ENCODE measurements around the gene C12orf42. TPM values are rescaled to one million over a fixed set of nuclear protein-coding genes. Genes with fewer than 3 reads are reported as not detected.

The C12orf42 gene
- total RNA-seq, 1 experiment from 2014 or later = not detected

- Histone ChIP-seq H3K27me3 (no peaks in the 10 kb centered on the region), H3K4me3 (no peak overlapping the region), H3K4me1 (no peaks in the 10 kb centered on the region), H3K9me3 (replicated peaks) (no peaks in the 10 kb centered on the region), H3K36me3 (no peaks in the 10 kb centered on the region), H3K27ac (no peak overlapping the region)
- no peak for DNase-seq
These were observed 72.8 kb downstream of the C12orf42 start for GRCh38 chr12:103422746-103423515.

- Histone ChIP-seq H3K27me3 (no peaks in the 10 kb centered on the region), H3K9me3 (replicated peaks) (no peaks in the 10 kb centered on the region), H3K4me1 (no peaks in the 10 kb centered on the region), H3K27ac (no peak overlapping the region), H3K4me3 (no peak overlapping the region), H3K36me3 (no peaks in the 10 kb centered on the region)
- no peak for DNase-seq
These were observed 73.4 kb downstream of the C12orf42 start for GRCh38 chr12:103422328-103422727.

DNA sequence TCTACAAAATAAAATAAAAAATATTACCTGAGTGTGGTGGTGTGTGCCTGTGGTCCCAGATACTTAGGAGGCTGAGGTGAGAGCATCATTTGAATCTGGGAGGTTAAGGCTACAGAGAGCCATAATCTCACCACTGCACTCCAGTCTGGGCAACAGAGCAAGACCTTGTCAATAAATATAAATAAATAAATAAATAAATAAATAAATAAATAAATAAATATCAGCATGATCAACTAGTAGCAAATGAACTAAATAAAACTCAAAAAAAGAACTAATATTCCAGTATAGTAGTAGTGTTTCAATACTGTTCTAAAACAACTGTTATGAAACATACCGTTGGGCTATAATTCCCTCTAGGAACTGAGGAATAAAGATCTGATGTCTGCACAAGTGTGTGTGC is 74.4 kb downstream of the C12orf42 start:
- no peaks in the 10 kb centered on the region for H3K36me3 ChIP-seq
- H3K4me3 ChIP-seq = no peak overlapping the region
- no peak for DNase-seq

GRCh38 chr12:103415681-103416080 is 80.1 kb downstream of the C12orf42 start:
- no peaks in the 10 kb centered on the region for H3K4me1 ChIP-seq
- no peak overlapping the region for H3K4me3 ChIP-seq
- no peaks in the 10 kb centered on the region for H3K27me3 ChIP-seq
- H3K9me3 ChIP-seq (replicated peaks) = no peaks in the 10 kb centered on the region
- H3K27ac ChIP-seq = no peak overlapping the region
- no peak for DNase-seq
- no peaks in the 10 kb centered on the region for H3K36me3 ChIP-seq

More for the DNA sequence above, 74.4 kb downstream of the C12orf42 start:
- H3K27me3 ChIP-seq = no peaks in the 10 kb centered on the region
- no peak overlapping the region for H3K27ac ChIP-seq
- H3K4me1 ChIP-seq = no peaks in the 10 kb centered on the region
- no peaks in the 10 kb centered on the region for H3K9me3 ChIP-seq (replicated peaks)

GRCh38 chr12:103401421-103401820 is 94.3 kb downstream of the C12orf42 start:
- DNase-seq = no peak
- H3K9me3 ChIP-seq (replicated peaks) = no peaks in the 10 kb centered on the region
- no peaks in the 10 kb centered on the region for H3K27me3 ChIP-seq
- H3K36me3 ChIP-seq = no peaks in the 10 kb centered on the region
- H3K27ac ChIP-seq = no peak overlapping the region
- H3K4me3 ChIP-seq = no peak overlapping the region
- no peaks in the 10 kb centered on the region for H3K4me1 ChIP-seq

DNA sequence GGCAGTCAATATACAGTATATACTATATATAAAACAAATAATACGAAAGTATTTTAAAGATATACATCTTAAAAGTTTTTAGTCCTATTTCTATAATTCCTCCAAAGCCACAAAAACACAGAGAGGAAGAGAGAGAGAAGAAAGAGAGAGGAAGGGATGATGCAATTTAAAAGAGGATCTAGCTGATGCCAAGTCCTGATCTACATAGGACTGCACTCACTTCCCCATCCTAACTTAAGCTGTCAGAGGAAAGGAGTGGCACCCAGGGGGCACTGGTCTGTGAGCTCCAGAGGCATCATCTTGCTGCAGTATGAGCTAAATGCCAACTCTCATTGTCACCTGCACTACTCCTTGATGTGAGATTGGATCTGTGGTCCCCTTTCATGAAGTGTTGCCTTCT is 95.8 kb downstream of the C12orf42 start:
- no peak overlapping the region for H3K27ac ChIP-seq
- no peaks in the 10 kb centered on the region for H3K27me3 ChIP-seq
- H3K4me1 ChIP-seq = no peaks in the 10 kb centered on the region
- H3K36me3 ChIP-seq = no peaks in the 10 kb centered on the region
- no peak overlapping the region for H3K4me3 ChIP-seq
- no peaks in the 10 kb centered on the region for H3K9me3 ChIP-seq (replicated peaks)
- DNase-seq = no peak

DNA sequence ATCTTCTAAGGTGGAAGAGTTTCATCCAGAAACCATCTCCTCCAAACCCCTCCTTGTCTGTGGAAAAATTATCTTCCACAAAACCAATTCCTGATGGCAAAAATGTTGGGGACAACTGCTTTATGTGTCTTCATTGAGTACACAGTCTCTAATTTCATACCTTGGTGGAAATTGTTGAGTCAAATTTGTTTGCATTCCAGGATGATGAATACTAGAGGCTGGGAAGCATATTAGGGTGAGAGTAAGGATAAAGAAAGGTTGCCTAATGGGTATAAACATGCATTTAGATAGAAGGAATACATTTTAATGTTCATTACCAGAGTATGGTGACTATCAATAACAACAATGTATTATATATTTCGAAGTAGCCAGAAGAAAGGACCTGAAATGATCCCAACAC is 98.2 kb downstream of the C12orf42 start:
- no peak for DNase-seq
- Histone ChIP-seq H3K9me3 (replicated peaks) (no peaks in the 10 kb centered on the region), H3K36me3 (no peaks in the 10 kb centered on the region), H3K4me1 (no peaks in the 10 kb centered on the region), H3K27me3 (no peaks in the 10 kb centered on the region), H3K27ac (no peak overlapping the region), H3K4me3 (no peak overlapping the region)

GRCh38 chr12:103392722-103393121 is 103.0 kb downstream of the C12orf42 start:
- no peak for DNase-seq
- Histone ChIP-seq H3K9me3 (replicated peaks) (no peaks in the 10 kb centered on the region), H3K4me1 (no peaks in the 10 kb centered on the region), H3K36me3 (no peaks in the 10 kb centered on the region), H3K27me3 (0 out of 2 replicates have a peak, but pooled peaks cover 2% of the 10 kb centered on the region), H3K27ac (no peak overlapping the region), H3K4me3 (no peak overlapping the region)

DNA sequence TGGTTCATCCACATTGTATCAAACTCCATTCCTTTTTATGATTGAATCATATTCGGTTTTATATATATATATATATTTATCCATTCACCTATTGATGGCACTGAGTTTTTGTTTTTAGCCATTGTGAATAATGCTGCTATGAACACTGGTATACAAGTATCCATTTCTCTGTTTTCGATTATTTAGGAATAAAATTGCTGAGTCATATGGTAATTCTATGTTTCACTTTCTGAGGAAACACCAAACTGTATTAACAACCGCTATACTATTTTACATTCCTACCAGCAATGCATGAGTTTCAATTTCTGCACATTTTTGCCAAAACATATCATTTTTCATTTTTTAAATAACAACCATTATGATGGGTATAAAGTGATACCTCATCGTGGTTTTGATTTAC is 104.7 kb downstream of the C12orf42 start:
- H3K27ac ChIP-seq = no peak overlapping the region
- no peaks in the 10 kb centered on the region for H3K9me3 ChIP-seq (replicated peaks)
- H3K4me3 ChIP-seq = no peak overlapping the region
- 0 out of 2 replicates have a peak, but pooled peaks cover 2% of the 10 kb centered on the region for H3K27me3 ChIP-seq
- no peak for DNase-seq
- H3K4me1 ChIP-seq = no peaks in the 10 kb centered on the region
- H3K36me3 ChIP-seq = no peaks in the 10 kb centered on the region

DNA sequence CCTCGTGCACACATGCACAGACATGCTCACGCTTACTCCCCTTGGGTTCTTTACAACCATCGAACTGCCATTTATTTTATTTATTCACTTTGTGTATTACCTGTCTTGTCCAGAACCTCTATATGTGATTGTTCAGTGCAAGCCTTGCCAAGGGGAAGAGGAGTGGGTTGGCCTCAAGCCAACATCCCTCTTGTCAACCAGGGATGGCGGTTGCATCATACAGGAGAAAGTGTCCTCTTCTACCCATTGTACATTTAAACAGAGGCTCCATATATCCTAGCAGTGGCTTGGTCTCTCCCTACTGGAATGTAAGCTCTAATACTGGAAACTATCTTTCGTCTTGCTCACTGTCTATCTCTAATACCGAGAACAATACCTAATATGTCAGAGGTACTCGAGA is 108.4 kb downstream of the C12orf42 start:
- 0 out of 2 replicates have a peak, but pooled peaks cover 2% of the 10 kb centered on the region for H3K27me3 ChIP-seq
- DNase-seq = no peak
- H3K4me1 ChIP-seq = no peaks in the 10 kb centered on the region

GRCh38 chr12:103386451-103386850 is 109.3 kb downstream of the C12orf42 start:
- DNase-seq = no peak
- no peaks in the 10 kb centered on the region for H3K9me3 ChIP-seq (replicated peaks)
- no peaks in the 10 kb centered on the region for H3K4me1 ChIP-seq
- no peaks in the 10 kb centered on the region for H3K36me3 ChIP-seq
- H3K27me3 ChIP-seq = no peaks in the 10 kb centered on the region
- H3K4me3 ChIP-seq = no peak overlapping the region
- no peak overlapping the region for H3K27ac ChIP-seq

More for the DNA sequence above, 108.4 kb downstream of the C12orf42 start:
- H3K9me3 ChIP-seq (replicated peaks) = no peaks in the 10 kb centered on the region
- no peaks in the 10 kb centered on the region for H3K36me3 ChIP-seq
- no peak overlapping the region for H3K4me3 ChIP-seq
- H3K27ac ChIP-seq = no peak overlapping the region

DNA sequence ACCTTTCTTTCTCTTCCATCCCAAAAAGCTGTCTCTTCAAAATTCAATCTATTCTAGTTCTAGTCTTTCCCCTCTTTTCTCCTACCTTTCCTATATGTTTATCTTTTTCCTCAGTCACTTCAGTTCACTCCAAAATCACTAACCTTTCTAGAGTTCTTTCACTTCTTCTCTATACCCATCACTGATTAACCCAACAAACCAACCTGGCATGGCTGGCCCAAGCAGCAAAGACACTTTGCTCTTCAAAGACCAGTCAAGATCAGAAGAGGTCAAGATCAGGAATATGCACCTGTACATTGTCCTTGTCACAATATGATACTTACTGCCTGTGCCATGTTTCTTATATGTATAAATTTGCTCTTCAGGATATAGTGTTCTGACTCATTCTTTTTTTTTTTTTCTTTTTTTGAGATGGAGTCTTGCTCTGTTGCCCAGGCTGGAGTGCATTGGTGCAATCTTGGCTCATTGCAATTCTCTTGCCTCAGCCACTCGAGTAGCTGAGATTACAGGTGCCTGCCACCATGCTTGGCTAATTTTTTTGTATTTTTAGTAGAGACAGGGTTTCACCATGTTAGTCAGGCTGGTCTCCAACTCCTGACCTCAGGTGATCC is 112.9 kb downstream of the C12orf42 start:
- Histone ChIP-seq H3K27ac (no peak overlapping the region), H3K4me1 (no peaks in the 10 kb centered on the region), H3K9me3 (replicated peaks) (no peaks in the 10 kb centered on the region), H3K36me3 (no peaks in the 10 kb centered on the region), H3K4me3 (no peak overlapping the region), H3K27me3 (no peaks in the 10 kb centered on the region)
- no peak for DNase-seq

- no peak overlapping the region for H3K27ac ChIP-seq
- H3K27me3 ChIP-seq = no peaks in the 10 kb centered on the region
- no peaks in the 10 kb centered on the region for H3K9me3 ChIP-seq (replicated peaks)
- no peak for DNase-seq
- H3K4me3 ChIP-seq = no peak overlapping the region
- H3K36me3 ChIP-seq = no peaks in the 10 kb centered on the region
- H3K4me1 ChIP-seq = no peaks in the 10 kb centered on the region
These were observed 113.6 kb downstream of the C12orf42 start for GRCh38 chr12:103382119-103382518.

GRCh38 chr12:103379670-103380069 is 116.1 kb downstream of the C12orf42 start:
- no peak overlapping the region for H3K4me3 ChIP-seq
- H3K9me3 ChIP-seq (replicated peaks) = no peaks in the 10 kb centered on the region
- DNase-seq = no peak
- no peaks in the 10 kb centered on the region for H3K27me3 ChIP-seq
- no peak overlapping the region for H3K27ac ChIP-seq
- H3K4me1 ChIP-seq = no peaks in the 10 kb centered on the region
- H3K36me3 ChIP-seq = no peaks in the 10 kb centered on the region

GRCh38 chr12:103373088-103373523 is 122.7 kb downstream of the C12orf42 start:
- Histone ChIP-seq H3K4me1 (no peaks in the 10 kb centered on the region), H3K9me3 (replicated peaks) (no peaks in the 10 kb centered on the region), H3K27ac (no peak overlapping the region), H3K4me3 (no peak overlapping the region), H3K36me3 (no peaks in the 10 kb centered on the region), H3K27me3 (no peaks in the 10 kb centered on the region)
- no peak for DNase-seq
